Measurements from ENCODE around the gene PNLIPRP1. TPM values are rescaled to one million over a fixed set of nuclear protein-coding genes. Genes with fewer than 3 reads are reported as not detected.

The PNLIPRP1 gene
- total RNA-seq, 2 donors from 2014 or later: not detected

- Mint-ChIP-seq H3K4me3 (no peak overlapping the region), H3K27ac (no peak overlapping the region), H3K9me3 (no peaks in the 10 kb centered on the region), H3K36me3 (ENCODE audit: low read depth) (no peaks in the 10 kb centered on the region), H3K4me1 (no peaks in the 10 kb centered on the region), H3K27me3 (ENCODE audit: insufficient read depth) (peaks cover 5% of the 10 kb centered on the region)
- DNase-seq: no peak
- H3K9ac ChIP-seq (ENCODE audit: extremely low read depth, low read length, poor library complexity, severe bottlenecking): no peak overlapping the region
- H3K4me3 ChIP-seq (ENCODE audit: low read length): no peak overlapping the region
- H3K9me3 ChIP-seq (ENCODE audit: control insufficient read depth, low read length): no peaks in the 10 kb centered on the region
- no peaks in the 10 kb centered on the region for H3K27me3 ChIP-seq (ENCODE audit: control insufficient read depth, insufficient read depth, low read length, poor library complexity, severe bottlenecking)
- no peaks in the 10 kb centered on the region for H3K4me1 ChIP-seq (ENCODE audit: control insufficient read depth, insufficient read depth, low read length)
- no peak overlapping the region for H3K27ac ChIP-seq (ENCODE audit: low read depth, low read length)
- TF ChIP-seq, protein P1, sequence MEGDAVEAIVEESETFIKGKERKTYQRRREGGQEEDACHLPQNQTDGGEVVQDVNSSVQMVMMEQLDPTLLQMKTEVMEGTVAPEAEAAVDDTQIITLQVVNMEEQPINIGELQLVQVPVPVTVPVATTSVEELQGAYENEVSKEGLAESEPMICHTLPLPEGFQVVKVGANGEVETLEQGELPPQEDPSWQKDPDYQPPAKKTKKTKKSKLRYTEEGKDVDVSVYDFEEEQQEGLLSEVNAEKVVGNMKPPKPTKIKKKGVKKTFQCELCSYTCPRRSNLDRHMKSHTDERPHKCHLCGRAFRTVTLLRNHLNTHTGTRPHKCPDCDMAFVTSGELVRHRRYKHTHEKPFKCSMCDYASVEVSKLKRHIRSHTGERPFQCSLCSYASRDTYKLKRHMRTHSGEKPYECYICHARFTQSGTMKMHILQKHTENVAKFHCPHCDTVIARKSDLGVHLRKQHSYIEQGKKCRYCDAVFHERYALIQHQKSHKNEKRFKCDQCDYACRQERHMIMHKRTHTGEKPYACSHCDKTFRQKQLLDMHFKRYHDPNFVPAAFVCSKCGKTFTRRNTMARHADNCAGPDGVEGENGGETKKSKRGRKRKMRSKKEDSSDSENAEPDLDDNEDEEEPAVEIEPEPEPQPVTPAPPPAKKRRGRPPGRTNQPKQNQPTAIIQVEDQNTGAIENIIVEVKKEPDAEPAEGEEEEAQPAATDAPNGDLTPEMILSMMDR (conservative IDR thresholded peaks at IDR 0.05): no peak
- no peaks in the 10 kb centered on the region for H3K36me3 ChIP-seq (ENCODE audit: control insufficient read depth, insufficient read depth, low read length)
- WGBS, 2 experiments (ENCODE audit: insufficient coverage in 1 of 2, insufficient read length in 1 of 2): 86 to 98% methylated on average over 4 to 8 of the region's 8 CpGs
Observed at GRCh38 chr10:116565534-116565933, 25.2 kb upstream of the PNLIPRP1 start.

DNA sequence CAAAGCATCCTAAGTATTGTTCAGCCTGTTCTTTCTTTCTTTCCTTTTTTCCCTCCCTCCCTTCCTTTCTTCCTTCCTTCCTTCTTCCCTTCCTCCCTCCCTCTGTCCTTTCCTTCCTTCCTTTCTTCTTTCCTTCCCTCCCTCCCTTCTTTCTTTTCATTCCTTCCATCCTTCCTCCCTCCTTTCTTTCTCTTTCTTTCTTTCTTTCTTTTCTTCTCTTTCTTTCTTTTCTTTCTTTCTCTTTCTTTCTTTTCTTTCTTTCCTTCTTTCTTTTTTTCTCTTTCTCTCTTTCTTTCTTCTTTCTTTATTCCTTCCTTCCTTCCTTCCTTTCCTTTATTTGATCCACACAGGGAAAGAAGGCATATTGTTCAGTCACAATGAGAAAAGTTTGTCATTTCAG, 23.8 kb upstream of the PNLIPRP1 start:
- Mint-ChIP-seq H3K9me3 (no peaks in the 10 kb centered on the region), H3K36me3 (ENCODE audit: low read depth) (no peaks in the 10 kb centered on the region), H3K27me3 (ENCODE audit: insufficient read depth) (peaks cover 5% of the 10 kb centered on the region), H3K4me3 (no peak overlapping the region), H3K4me1 (no peaks in the 10 kb centered on the region), H3K27ac (no peak overlapping the region)
- TF ChIP-seq, protein P1 (conservative IDR thresholded peaks at IDR 0.05): no peak
- H3K9me3 ChIP-seq (ENCODE audit: control insufficient read depth, low read length): no peaks in the 10 kb centered on the region
- H3K27me3 ChIP-seq (ENCODE audit: control insufficient read depth, insufficient read depth, low read length, poor library complexity, severe bottlenecking): no peaks in the 10 kb centered on the region
- H3K27ac ChIP-seq (ENCODE audit: low read depth, low read length): no peak overlapping the region
- no peak for DNase-seq
- no peak overlapping the region for H3K4me3 ChIP-seq (ENCODE audit: low read length)
- H3K36me3 ChIP-seq (ENCODE audit: control insufficient read depth, insufficient read depth, low read length): no peaks in the 10 kb centered on the region
- no peaks in the 10 kb centered on the region for H3K4me1 ChIP-seq (ENCODE audit: control insufficient read depth, insufficient read depth, low read length)
- no peak overlapping the region for H3K9ac ChIP-seq (ENCODE audit: extremely low read depth, low read length, poor library complexity, severe bottlenecking)

GRCh38 chr10:116567335-116567734, 23.4 kb upstream of the PNLIPRP1 start:
- 88 to 92% methylated on average over 1 to 3 of the region's 3 CpGs for WGBS, 2 experiments (ENCODE audit: insufficient coverage in 1 of 2, insufficient read length in 1 of 2)

More at GRCh38 chr10:116567335-116567734, 23.4 kb upstream of the PNLIPRP1 start:
- no peak for DNase-seq
- Histone ChIP-seq H3K9ac (ENCODE audit: extremely low read depth, low read length, poor library complexity, severe bottlenecking) (no peak overlapping the region), H3K9me3 (ENCODE audit: control insufficient read depth, low read length) (no peaks in the 10 kb centered on the region), H3K27me3 (ENCODE audit: control insufficient read depth, insufficient read depth, low read length, poor library complexity, severe bottlenecking) (no peaks in the 10 kb centered on the region), H3K36me3 (ENCODE audit: control insufficient read depth, insufficient read depth, low read length) (no peaks in the 10 kb centered on the region), H3K4me1 (ENCODE audit: control insufficient read depth, insufficient read depth, low read length) (no peaks in the 10 kb centered on the region), H3K4me3 (ENCODE audit: low read length) (no peak overlapping the region), H3K27ac (ENCODE audit: low read depth, low read length) (no peak overlapping the region)
- peaks cover 5% of the 10 kb centered on the region for H3K27me3 Mint-ChIP-seq (ENCODE audit: insufficient read depth)
- TF ChIP-seq, protein P1 (conservative IDR thresholded peaks at IDR 0.05): no peak
- no peak overlapping the region for H3K4me3 Mint-ChIP-seq
- H3K4me1 Mint-ChIP-seq: no peaks in the 10 kb centered on the region
- no peaks in the 10 kb centered on the region for H3K36me3 Mint-ChIP-seq (ENCODE audit: low read depth)
- H3K9me3 Mint-ChIP-seq: no peaks in the 10 kb centered on the region
- no peak overlapping the region for H3K27ac Mint-ChIP-seq
